Measurements from ENCODE around the gene UBR2. TPM values are rescaled to one million over a fixed set of nuclear protein-coding genes. Genes with fewer than 3 reads are reported as not detected.
A peak's percentile ranks its signal among the peaks of the same experiment; 100 is the strongest.

The UBR2 gene
- total RNA-seq, 1 donor from 2014 or later = 20.9 TPM

DNA sequence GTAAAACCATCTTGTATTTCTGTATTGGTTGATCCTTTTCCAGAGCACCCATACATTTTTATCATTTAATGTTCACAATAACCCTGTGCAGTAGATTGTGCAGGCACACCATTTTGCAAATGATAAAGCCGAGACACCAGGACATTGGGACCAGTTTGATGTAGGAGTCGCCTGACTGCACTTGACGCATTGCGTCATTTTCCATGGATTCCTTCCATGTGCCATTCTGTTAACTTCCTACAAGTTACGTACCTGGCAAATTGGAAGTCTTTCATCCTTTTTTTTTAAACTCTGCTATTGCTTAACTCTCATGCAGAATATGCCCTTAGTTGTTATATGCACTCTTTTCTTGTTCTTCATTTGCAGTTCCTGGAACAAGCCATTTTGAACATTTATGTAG is 115.5 kb downstream of the UBR2 start:
- no peak for DNase-seq (ENCODE audit: low spot score)
- TF ChIP-seq, protein P1, sequence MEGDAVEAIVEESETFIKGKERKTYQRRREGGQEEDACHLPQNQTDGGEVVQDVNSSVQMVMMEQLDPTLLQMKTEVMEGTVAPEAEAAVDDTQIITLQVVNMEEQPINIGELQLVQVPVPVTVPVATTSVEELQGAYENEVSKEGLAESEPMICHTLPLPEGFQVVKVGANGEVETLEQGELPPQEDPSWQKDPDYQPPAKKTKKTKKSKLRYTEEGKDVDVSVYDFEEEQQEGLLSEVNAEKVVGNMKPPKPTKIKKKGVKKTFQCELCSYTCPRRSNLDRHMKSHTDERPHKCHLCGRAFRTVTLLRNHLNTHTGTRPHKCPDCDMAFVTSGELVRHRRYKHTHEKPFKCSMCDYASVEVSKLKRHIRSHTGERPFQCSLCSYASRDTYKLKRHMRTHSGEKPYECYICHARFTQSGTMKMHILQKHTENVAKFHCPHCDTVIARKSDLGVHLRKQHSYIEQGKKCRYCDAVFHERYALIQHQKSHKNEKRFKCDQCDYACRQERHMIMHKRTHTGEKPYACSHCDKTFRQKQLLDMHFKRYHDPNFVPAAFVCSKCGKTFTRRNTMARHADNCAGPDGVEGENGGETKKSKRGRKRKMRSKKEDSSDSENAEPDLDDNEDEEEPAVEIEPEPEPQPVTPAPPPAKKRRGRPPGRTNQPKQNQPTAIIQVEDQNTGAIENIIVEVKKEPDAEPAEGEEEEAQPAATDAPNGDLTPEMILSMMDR (IDR thresholded peaks at IDR 0.05) = no peak
- Mint-ChIP-seq H3K36me3 (ENCODE audit: low read depth) (peaks cover 39% of the 10 kb centered on the region), H3K4me1 (ENCODE audit: low read depth) (peaks cover under 1% of the 10 kb centered on the region), H3K4me3 (ENCODE audit: unreplicated experiment) (no peak overlapping the region), H3K9me3 (ENCODE audit: low read depth) (no peaks in the 10 kb centered on the region), H3K27ac (ENCODE audit: unreplicated experiment) (no peak overlapping the region), H3K27me3 (ENCODE audit: low read depth) (no peaks in the 10 kb centered on the region)

DNA sequence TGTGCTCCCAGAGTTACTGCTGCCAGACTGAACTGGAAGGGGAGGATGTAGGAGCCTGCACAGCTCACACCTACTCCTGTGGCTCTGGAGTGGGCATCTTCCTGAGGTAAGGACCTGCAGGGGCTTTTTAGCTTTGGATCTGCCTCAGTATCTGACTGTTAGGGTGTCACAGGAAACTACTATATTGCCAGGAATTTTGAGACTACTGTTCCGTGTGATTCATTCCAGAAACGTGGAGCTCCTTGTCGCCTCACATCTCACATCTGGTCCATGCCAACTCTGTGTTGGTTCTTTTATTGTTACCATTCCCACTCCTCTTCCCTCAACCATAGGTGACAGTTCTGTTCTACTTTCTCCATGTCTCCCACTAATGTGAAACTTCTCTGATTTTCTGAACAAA is 124.5 kb downstream of the UBR2 start:
- no peaks in the 10 kb centered on the region for H3K9me3 Mint-ChIP-seq (ENCODE audit: low read depth)
- no peak for DNase-seq (ENCODE audit: low spot score)
- no peaks in the 10 kb centered on the region for H3K27me3 Mint-ChIP-seq (ENCODE audit: low read depth)
- no peak overlapping the region for H3K4me3 Mint-ChIP-seq (ENCODE audit: unreplicated experiment)
- H3K36me3 Mint-ChIP-seq (ENCODE audit: low read depth) = peaks cover 30% of the 10 kb centered on the region
- peaks cover 29% of the 10 kb centered on the region for H3K4me1 Mint-ChIP-seq (ENCODE audit: low read depth)
- no peak overlapping the region for H3K27ac Mint-ChIP-seq (ENCODE audit: unreplicated experiment)
- TF ChIP-seq, protein P1 (IDR thresholded peaks at IDR 0.05) = no peak

DNA sequence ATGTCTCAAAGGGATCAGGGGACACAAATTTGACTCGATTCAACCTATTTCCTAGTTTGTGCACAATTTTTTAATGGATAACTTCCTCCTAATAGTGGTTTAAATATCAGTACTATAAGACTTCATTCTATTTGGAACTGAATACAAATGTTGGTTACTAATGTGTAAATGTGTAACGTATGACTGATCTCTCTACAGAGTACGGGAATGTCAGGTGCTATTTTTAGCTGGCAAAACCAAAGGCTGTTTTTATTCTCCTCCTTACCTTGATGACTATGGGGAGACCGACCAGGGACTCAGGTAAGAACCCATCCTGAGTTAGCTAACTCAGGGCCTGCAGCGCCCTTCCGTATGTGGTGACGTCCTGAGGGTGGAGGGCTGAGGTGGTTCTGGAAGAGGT is 125.5 kb downstream of the UBR2 start:
- Mint-ChIP-seq H3K9me3 (ENCODE audit: low read depth) (no peaks in the 10 kb centered on the region), H3K4me3 (ENCODE audit: unreplicated experiment) (no peak overlapping the region), H3K27me3 (ENCODE audit: low read depth) (no peaks in the 10 kb centered on the region), H3K27ac (ENCODE audit: unreplicated experiment) (peak overlapping the region; percentile 52), H3K4me1 (ENCODE audit: low read depth) (peaks cover 38% of the 10 kb centered on the region), H3K36me3 (ENCODE audit: low read depth) (peaks cover 28% of the 10 kb centered on the region)
- DNase-seq (ENCODE audit: low spot score) = no peak
- TF ChIP-seq, protein P1 (IDR thresholded peaks at IDR 0.05) = no peak

DNA sequence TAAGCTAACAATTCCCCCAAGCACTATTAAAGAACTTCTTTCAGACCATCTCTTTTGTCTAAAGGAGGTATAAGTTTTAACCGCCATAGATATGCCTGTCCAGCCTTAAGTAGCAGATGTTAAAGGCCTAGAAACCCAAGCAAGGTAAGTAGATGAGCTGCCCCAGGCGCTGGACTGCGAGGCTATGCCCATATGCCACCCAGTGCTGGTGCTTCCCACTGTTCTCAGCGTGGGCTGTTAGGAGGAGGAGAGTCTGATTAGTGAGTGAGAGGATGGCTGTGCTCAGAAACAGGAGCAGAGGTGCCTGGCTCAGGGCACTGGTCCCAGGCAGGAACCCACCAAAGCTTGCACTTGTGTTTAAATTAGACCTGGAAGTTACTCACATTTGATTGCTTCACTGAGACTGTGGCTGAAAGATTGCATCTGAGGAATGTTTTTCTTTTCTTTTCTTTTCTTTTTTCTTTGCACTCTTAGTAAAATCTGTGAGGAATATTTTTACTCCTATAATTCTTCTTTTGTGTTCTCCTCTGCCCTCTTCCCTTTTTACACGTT is 126.4 kb downstream of the UBR2 start:
- no peak for DNase-seq (ENCODE audit: low spot score)
- peak overlapping the region; percentile 60 for H3K27ac Mint-ChIP-seq (ENCODE audit: unreplicated experiment)
- no peak overlapping the region for H3K4me3 Mint-ChIP-seq (ENCODE audit: unreplicated experiment)
- no peaks in the 10 kb centered on the region for H3K27me3 Mint-ChIP-seq (ENCODE audit: low read depth)
- TF ChIP-seq, protein P1 (IDR thresholded peaks at IDR 0.05) = no peak
- H3K9me3 Mint-ChIP-seq (ENCODE audit: low read depth) = no peaks in the 10 kb centered on the region
- H3K36me3 Mint-ChIP-seq (ENCODE audit: low read depth) = peaks cover 28% of the 10 kb centered on the region
- H3K4me1 Mint-ChIP-seq (ENCODE audit: low read depth) = peaks cover 46% of the 10 kb centered on the region

DNA sequence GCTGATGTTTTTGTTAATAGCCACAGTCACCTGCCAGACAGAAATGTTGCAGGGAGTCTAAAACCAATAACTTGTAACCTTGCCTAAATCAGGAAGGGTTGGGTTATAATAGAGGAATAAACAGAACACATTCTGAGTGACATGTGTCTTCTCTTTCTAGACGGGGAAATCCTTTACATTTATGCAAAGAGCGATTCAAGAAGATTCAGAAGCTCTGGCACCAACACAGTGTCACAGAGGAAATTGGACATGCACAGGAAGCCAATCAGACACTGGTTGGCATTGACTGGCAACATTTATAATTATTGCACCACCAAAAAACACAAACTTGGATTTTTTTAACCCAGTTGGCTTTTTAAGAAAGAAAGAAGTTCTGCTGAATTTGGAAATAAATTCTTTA is 127.0 kb downstream of the UBR2 start:
- Mint-ChIP-seq H3K4me1 (ENCODE audit: low read depth) (peaks cover 46% of the 10 kb centered on the region), H3K4me3 (ENCODE audit: unreplicated experiment) (no peak overlapping the region), H3K36me3 (ENCODE audit: low read depth) (peaks cover 28% of the 10 kb centered on the region), H3K9me3 (ENCODE audit: low read depth) (no peaks in the 10 kb centered on the region), H3K27me3 (ENCODE audit: low read depth) (no peaks in the 10 kb centered on the region), H3K27ac (ENCODE audit: unreplicated experiment) (peak overlapping the region; percentile 60)
- no peak for DNase-seq (ENCODE audit: low spot score)
- TF ChIP-seq, protein P1 (IDR thresholded peaks at IDR 0.05) = no peak

Data from chondrocyte (in vitro differentiated cells).